HG03354 (cell line): ENCODE data around the gene SYT6.
"Not testable (repeated sequence)": the region's sequence is repeated elsewhere in the genome, so short reads cannot be mapped to it uniquely, and the experiment has no call there.

Experiments used
- ATAC-seq: cut with Tn5 transposase; IDR thresholded peaks from one replicate; pipeline ENCODE4 v1.9.1; 2021; ENCODE audit warnings: mild to moderate bottlenecking; ENCODE audit not compliant: unreplicated experiment, poor library complexity, severe bottlenecking

SYT6 gene

DNA sequence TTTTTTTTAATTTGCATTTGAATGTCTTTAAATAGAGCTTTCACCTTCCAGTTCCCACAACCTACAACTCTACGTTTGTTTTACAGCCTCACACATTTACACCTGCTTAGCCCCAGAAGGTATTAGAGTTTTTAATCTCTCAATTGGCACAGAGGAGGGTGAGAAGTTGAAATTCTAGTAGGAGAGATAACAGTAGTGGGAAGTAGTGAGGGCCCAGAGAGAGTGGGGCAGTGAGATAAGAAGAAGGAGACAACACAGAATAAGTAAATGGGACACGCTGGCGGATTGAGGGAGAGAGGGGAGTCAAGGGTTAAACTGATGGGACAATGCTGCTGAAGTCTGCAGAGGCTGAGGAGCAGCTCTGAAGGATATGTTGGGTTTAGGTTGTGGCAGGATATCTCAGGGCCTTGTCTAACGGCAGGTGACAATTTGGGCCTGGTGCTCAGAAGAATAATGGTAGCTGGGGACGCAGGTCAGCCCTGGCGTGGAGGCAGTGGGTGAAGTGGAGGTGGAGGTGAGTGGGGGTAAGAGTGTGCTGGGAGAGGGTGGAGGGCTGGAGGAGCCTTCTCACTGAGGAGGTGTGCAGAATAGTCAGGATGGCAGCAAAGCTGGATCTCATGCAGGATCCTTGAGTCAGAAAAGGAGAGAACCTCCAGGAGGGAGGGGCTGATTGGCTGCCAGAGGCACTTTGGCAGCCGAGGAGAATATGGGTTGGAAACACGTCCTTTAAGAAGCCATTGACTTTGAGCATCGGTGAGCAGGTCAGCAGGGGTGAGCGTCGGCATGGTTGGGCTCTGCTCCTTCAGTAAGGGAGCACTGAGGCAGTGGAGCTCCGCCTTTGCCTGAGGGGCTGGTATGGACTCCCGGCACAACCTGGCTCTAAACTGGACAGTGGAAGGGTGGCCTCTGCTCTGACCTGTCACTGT is 72.9 kb downstream of the SYT6 start:
- ATAC-seq, result no peak

DNA sequence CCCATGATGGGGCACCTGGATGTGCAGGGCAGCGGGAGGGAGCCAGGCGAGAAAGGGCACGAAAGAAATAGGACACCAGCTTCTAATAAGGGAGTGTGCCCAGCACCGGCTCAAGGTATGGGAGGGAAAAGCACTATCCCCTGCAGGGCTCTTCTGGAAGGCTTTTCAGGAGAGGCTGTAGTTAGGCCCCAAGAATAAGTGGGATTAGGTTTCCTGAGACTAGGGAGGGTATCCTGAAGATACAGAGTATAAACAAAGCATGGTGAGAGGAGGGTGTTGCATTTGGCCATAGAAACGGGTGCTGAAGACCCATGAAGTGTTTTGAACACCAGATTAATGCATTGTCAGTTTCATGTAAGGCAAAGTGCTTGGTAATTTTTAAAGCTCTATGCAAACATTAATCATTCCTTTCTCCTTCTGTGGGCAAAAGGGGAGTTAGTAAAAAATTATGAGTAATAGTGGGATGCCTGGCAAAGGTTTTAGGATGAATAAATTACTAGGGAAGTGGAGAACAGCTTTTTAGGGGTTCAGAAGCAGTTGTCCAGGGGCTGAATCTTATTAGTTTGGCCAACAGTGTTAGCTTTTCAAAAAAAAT is 74.0 kb downstream of the SYT6 start:
- ATAC-seq, result no peak

DNA sequence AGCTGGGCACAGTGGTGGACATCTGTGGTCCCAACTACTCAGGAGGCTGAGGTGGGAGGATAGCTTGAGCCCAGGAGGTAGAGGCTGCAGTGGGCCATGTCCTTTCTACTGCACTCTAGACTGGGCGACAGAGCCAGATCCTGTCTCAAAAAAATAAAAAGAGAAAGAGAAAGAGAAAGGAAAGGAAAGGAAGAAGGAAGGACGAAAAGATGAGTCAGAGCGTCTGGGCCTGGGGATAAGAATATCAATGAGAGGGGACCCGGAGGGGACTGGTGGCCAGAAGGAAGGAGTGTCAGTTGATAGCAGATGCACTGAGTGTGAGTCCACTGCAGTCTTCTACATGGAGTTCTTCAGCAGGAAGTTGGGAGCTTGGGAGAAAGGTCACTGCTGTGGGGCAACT is 75.6 kb downstream of the SYT6 start:
- ATAC-seq, result no peak

DNA sequence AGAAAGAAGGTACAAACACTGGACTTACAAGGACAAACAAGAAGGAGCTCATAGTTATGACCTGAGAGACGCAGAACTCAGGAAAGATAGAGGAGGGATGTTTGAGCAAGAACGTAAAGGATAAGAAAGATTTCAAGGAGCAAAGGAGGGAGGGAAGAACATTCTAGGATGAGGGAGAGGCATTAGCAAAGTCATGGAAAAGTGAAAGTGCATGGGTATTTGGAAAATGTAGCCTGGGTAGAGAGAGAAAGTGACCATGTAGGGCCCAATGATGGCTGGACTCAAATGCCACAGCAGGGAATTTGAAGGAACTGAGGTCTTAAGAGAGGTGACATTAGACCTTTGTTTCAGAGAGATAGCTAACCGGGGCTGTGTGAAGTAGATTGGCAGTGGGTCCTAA is 76.5 kb downstream of the SYT6 start:
- no peak for ATAC-seq

DNA sequence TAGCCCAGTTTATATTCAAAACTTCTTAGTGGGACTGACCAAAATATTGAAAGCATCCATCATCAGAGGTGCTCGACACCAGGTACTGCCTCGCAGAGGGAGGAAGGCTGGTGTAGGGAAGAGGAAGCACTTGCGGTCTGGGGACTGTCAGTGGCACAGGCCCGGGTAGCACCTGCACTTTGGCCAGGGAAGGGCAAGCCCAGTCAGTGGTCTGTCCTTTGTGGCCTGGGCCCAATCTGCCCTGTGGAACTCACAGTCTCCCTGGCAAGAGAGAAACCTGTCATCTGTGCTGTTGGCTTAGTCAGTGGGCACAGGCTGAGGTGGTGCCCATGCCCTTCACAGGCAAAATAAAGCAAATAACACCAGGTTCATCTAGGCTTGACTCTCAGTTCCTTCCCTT is 77.4 kb downstream of the SYT6 start:
- ATAC-seq, result no peak

DNA sequence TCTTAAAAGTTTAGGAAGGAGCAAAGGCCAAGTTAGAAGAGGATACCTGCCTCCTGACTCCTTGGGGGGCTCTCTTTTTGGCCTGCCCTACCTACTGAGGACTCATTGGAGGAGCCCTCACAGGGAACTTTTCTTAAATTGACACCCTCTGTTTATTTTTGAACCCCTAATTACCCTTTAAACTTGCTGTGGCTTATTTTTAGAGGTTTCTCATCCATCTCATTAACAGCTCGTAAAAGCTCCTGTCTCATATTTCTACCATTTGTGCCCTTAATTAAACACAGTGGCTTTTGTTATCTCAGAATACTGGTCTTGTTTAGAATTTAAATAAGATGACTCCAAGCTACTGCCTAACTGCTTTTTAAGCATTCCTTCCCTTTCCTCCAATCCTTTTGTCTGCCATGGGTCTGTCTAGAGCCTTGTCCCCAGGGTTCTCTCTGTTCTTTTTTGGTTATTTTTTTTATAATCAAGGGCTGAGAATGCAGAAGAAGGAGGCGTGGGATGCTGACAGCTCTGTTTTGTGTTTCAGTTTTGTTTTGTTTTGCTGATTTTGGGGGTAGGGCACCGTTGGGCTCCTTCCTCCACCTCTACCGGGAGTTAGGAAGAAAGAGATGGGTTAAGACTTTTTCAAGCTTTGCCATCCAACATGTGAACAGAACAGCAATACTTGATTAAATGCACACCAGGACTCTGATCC is 78.0 kb downstream of the SYT6 start:
- ATAC-seq, result no peak

DNA sequence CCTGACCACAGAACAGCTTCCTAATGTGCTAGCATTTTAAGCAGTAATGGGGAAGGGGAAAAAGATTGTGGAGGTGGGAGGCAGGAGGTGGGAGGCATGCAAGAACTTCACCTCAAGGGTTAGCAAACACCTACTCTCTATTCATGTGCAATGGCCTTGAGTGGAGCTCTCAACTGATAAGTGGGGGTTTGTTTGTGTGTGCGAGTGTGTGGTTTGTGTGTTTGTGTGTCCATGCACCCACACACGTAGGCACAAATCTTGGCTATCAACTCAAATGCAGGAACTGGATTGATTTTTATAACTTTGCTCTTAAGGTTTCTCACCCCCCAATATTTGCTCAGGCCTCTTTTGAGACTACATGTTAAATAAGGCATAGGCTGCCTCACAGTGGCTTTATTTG is 78.6 kb downstream of the SYT6 start:
- ATAC-seq, result no peak

DNA sequence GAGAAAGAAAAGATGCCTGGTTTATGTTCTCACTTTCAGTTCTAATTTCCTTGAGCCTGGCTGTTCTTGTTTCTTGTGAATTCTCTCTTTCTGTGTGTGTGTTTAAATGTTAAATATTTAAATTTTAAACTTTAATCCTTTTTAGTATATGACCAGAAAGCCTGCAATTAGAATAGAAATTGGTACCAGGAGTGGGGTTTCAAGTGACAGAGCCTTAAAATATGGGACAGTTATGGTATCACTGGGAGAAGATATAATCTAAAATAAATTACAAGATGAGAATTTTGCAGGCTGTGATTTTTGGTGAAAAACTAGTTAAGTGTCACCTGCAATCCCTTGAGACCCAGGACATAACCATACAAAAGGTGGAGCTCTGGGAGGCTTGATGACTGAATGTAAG is 81.4 kb downstream of the SYT6 start:
- ATAC-seq, result no peak

DNA sequence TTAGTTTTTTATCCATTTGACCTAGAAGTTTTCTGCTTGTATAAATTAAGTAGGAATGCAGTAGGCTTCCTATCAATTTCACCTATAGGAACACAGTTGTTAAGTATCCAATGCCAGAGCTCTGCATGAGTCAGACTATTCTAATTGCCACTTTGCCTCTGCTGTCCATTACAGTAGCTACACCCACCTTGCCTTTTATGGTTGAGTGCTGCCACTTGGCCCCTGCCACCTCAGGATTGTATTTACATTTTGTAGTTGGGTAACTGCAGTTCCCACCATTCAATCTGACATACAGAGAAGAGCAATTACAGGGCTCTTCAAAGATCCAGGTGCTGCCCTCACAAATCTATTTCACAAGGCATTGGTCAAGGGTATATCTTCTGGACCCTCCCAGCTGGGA is 83.9 kb downstream of the SYT6 start:
- not testable (repeated sequence) for ATAC-seq

DNA sequence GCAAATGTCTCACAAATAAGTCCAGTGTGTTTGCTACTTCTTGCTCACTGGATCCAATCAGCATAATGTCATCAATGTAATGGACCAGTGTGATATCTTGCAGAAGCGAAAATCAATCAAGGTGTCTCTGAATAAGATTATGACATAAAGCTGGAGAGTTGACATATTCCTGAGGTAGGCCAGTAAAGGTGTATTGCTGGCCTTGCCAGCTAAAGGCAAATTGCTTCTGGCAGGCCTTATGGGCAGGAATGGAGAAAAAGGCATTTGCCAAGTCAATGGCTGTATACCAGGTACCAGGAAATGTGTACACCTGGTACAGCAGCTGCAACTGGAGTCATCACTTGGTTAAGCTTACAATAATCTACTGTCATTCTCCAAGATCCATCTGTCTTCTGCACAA is 85.0 kb downstream of the SYT6 start:
- not testable (repeated sequence) for ATAC-seq

DNA sequence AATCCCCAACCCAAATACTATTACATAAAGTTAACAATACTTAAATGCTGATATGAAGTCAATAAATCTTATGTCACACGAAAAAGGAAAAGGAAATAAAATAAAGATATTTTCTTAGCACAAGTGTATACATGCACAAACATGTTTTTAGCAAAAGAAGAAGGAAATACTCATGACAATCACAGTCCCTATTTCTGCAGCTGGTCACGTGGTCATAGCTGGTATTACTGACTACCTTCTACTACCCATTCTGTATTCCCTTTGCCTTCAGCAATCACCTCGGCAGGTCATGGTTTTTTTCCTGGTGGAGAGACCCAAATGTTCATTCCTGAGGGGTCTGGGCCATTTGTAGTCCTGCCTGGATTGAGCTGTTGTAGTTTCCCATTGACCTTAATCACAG is 88.0 kb downstream of the SYT6 start:
- not testable (repeated sequence) for ATAC-seq

DNA sequence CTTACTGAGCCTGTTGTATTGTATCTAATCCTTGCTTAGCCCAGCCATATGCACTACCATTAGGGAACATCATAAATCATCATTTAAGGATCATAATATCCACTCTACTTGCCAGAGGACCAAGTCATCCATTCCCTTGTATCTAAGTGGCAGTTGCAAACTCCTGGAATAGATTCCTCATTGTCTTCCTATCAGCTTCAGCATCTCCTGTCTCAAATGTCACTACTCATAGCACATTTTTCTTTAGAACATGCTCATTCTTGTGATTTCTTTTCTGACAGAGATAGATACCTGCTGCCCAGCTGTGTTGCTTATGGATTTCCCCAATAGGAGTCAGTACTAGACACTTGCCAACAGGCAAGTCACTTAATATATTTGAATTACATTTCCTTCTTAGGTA is 90.1 kb downstream of the SYT6 start:
- ATAC-seq, result no peak

DNA sequence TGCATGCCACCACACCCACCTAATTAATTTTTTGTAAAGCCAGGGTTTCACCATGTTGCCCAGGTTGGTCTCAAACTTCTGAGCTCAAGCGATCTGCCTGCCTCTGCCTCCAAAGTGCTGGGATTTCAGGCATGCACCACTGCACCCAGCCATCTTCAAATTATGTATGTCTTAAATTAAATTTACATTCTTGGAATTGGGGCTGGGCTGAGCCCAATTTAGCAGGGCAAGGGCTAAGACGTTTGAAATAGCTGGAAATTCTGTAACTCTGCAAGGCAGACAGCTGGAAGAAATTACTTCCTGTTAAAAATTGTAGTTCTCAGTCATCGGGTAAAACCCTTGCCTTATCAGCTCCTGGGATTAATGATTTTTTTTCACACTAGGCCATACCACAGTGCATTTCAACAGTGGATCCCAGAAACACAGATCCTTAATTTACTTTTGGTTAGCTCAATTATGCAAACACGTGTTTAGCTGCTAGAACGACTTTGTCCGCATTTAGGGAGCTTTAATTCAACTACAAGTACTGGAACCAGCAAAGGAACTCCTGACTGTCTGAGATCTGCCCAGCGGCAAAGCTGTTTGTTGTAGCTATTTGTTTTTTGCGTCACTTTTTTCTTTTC is 91.1 kb downstream of the SYT6 start:
- ATAC-seq, result no peak

DNA sequence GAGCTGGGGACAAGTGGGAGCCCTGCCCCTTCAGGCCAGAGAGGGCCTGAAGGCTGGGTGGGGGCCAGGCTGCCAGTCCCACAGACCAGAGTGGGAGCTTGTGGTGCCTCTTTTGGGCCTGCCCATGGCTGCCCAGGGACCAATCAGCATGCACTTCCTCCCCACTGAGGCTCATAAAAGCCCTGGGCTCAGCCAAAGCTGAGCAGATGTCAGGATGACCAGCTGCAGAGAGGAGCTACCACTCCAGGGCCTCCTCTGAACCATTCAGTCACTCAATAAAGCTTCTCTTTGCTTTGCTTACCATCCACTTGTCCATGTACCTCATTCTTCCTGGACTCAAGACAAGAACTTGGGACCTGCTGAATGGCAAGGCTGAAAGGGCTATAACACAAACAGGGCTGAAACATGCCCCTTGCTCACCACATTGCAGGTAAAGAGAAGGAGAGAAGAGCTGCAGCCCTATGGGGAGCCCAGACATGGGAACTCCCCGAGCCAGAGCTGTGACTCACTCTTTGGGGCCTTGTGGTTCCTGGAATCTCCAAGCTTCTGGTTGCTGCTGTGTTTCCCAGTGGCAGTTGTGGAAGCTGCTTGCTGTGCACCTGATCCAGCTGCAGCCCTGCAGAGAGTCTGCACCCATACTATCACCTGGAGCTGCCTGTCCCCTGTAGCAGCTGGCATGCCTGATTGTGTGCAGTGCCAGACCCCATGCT is 92.4 kb downstream of the SYT6 start:
- no peak for ATAC-seq

DNA sequence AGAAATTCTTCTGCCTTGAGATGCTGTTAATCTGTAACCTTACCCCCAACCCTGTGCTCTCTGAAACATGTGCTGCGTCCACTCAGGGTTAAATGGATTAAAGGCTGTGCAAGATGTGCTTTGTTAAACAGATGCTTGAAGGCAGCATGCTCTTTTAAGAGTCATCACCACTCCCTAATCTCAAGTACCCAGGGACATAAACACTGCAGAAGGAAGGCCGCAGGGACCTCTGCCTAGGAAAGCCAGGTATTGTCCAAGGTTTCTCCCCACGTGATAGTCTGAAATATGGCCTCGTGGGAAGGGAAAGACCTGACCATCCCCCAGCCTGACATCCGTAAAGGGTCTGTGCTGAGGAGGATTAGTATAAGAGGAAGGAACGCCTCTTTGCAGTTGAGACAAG is 95.4 kb downstream of the SYT6 start:
- ATAC-seq, result not testable (repeated sequence)

DNA sequence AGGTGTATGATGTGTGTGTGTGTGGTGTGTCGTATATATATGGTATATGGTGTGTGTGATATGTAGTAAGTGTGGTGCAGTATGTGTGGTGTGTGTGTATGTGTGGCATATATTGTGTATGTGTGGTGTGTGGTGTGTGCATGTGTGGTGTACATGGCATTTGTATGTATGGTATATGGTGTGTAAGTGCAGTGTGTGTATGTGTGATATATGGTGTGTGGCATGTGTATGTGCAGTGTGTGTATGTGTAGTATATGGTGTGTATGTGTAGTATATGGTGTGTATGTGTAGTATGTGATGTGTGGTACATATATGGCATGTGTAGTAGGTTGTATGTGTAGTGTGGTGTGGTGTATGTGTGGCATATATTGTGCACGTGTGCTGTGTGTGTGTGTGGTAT is 99.5 kb downstream of the SYT6 start:
- ATAC-seq, result no peak

DNA sequence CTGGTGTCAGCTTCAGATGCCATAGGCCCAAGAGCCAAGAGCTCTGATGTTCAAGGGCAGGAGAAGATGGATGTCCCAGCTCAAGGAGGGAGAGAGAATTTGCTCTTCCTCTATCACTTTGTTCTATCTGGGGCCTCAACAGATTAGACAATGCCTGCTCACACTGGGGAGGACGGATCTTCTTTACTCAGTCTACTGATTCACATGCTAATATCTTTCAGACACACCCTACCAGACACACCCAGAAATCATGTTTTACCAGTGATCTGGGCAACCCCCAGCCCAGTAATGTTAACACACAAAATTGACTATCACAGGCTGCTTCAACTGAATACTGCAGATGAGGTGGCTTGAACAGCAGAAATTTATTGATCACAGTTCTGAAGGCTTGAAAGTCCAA is 105.4 kb downstream of the SYT6 start:
- ATAC-seq, result no peak

DNA sequence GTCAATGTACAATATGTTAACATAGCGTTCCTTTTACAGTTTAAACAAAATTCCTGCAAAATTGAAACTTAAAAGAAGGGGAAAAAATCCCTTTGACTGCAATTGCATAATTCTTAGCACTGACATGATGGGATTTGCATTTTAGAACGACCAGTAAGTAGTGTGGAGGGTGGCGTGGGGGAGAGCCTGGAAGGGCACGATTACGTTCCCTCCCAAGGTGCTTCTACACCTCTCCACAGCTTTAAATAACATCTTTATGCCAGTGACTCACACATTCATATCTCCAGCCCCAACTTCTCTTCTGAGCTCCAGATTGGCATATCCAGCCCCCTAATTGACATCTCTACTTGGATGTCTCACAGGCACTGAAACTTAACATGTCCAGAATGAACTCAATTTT is 110.1 kb downstream of the SYT6 start:
- ATAC-seq, result no peak

DNA sequence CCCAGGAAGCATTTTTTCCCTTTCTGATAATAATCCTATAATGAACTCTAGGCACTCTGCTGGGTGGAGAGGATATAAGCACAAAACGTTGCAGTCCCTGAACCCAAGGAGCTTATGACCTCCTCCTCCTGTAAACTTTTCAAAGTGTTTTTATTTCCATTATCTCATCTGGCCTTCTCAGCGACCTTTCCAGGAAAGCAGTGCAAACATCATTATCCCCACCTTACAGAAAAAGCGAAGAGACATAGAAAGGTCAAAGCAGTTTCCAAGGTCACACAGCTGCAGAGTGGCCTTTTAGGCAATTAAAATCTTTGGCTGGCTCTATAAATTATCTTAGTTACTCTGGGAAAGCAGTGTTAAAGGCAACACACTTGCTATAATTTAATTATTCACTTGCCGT is 110.6 kb downstream of the SYT6 start:
- no peak for ATAC-seq
